NCI-H1436 (cell line): ENCODE results near the gene CD80.
A peak's percentile ranks its signal among the peaks of the same experiment; 100 is the strongest.

Experiments
- DNase-seq: peaks from one replicate; lab custom pipeline; 2025; lab: John Stamatoyannopoulos, UW

Gene CD80

DNA sequence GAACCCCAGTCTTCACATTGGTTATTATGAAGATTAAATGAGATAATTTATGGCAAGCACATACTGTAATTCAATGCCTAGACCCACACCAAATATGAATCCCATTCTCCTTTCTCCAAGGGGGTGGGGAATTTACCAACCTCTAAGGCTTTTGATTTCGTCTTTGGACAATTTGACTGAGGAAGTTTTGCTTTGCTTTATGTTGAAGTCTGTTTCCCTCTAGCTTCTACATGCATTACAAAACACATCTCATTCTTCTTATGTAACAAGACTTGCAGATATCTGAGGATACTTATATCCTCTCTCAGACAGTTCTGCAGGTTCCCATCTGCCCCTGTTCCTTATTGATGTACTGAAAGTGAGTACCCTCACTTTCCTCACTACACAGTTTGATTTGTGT is 12.2 kb downstream of the CD80 start:
- DNase-seq = no peak

DNA sequence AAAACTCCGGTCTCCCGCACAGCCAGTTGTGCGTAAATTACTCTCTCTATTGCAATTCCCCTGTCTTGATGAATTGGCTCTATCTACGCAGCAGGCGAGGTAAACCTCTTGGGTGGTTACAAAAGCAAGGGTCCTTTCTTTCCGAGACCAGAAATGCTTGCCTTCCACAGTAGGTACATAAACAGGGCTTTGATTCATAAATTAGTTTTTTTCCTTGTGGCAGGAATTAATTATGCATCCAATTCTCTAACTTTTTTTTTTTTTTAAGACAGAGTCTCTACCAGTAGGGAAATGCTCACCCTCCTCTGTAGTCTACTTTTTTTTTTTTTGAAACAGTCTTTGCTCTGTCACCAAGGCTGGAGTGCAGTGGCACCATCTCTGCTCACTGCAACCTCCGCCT is 16.3 kb downstream of the CD80 start:
- DNase-seq = no peak

DNA sequence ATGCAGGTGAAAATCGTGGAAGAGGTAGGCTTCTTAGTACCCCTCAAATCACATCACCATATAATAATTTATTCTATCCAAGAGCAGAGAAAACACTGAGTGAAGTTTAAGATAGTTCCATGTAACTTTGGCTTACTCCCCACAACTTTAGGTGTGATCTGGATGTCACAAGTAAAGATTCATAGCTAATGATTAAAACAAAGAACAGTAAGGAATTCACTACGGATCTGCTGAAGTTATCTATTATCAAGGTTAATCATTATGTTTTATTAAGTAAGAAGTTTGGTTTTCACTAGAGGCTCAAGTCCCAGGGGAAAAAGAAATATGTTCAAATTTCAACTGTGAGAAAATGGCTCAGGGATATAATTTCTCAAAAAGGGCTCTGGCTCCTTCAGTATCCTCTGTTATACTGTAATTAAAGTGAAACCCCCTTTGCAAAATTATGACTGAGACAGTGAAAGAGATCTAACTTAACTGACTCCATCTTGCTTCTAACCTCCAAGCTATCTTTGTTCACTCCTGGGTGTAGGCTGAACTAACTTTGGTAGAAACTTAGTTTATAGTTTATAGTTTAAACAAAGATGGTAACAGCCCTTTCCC is 17.1 kb downstream of the CD80 start:
- no peak for DNase-seq

DNA sequence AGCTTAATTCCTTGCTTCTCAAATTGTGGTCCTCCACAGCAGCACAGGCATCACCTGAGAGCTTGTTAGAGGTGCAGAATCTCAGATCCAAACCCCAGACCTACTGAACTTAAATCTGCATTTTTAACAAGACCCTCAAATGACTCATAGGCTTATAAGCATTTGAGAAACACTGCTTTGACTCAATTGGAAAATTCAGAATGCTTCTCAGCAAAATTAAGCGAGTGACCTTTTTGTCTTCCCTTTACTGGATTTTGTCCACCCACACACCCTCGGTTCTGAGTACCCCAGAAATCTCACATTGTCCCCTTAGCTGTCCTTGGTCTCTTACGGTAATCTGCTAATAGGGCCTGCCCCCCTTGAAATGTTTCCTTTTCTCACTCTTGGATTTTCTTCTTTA is 17.9 kb downstream of the CD80 start:
- DNase-seq = no peak

DNA sequence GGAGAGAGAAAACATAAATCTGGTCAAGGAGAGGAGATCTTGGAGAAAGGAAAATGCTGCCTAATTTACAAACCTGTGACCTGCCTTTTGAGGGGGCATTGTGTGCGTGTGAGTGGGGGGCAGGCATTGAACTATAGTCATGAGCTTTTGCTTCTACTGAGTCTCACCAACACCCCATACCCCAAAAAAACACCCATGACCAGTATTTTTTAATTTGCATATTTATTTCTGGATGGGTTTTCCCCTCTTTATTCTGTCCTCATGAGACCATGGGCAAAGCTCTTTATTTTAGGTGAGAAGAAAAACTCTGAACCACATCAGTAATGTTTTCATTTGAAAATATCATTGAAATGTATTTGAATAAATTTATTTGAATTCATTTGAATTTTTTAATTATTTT is 20.6 kb downstream of the CD80 start:
- no peak for DNase-seq

DNA sequence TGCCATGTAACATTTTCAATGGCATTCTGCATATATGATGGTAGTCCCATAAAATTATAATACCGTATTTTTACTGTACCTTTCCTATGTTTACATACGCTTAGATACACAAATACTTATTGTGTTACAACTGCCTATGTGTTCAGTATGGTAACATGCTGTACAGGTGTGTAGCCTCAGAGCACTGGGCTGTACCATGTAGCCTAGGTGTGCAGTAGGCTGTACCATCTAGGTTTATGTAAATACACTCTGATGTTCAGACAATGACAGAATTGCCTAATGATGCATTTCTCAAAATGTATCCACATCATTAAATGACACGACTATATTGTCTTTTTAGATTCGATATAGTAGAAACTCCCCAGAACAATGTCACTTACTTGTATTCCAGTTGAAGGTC is 22.7 kb downstream of the CD80 start:
- DNase-seq = no peak

DNA sequence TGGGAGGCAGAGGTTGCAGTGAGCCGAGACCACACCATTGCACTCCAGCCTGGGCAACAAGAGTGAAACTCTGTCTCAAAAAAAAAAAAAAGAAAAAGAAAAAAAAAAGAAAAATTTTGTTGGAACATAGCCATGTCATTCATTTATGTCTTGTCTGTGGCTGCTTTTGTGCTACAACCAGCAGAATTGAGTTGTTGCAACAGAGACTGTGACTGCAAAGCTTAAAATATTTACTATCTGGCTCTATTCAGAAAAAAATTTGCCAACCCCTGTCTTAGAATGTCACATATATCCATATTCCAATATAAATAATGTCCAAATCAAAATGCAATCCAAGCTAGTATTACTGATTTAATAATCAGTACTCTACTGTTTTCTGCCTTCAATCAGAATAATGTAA is 25.1 kb downstream of the CD80 start:
- DNase-seq = no peak

DNA sequence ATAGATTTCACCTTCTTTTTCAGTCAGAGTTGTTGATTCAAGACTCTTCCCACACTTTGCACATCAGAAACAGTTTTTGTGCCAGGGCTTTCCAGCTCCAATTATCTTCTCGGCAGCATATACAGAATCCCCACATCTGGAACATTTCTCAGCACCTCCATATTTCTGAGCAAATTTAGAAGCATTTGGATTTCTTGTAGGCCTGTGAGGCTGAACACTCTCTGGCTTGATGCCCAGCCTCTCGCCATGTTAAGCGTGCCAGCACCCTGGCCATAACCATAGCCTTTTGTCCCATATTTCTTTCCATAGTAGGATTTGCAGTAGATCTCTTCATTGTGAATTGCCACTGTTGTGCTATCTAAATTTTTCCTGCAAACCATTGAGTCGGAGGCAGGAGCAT is 28.3 kb downstream of the CD80 start:
- DNase-seq = no peak

DNA sequence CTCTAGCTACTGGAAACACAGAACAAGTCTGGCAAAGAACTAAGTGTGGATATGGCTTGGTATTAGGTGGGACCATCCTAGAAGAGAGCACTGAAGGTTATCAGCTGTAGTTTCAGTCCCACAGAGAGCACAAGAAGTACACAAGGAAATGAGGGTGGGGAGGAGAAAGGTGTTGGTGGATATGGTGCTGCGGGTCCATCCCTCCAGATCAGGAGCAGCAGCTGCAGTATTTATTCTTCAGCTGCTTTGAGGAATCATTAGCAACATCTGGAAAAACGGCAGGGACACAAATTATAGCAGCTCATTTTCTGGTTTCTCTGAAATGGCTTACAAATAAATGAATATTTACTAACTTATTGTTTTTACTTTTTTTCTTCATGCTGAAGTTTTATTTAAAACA is 29.0 kb downstream of the CD80 start:
- no peak for DNase-seq

DNA sequence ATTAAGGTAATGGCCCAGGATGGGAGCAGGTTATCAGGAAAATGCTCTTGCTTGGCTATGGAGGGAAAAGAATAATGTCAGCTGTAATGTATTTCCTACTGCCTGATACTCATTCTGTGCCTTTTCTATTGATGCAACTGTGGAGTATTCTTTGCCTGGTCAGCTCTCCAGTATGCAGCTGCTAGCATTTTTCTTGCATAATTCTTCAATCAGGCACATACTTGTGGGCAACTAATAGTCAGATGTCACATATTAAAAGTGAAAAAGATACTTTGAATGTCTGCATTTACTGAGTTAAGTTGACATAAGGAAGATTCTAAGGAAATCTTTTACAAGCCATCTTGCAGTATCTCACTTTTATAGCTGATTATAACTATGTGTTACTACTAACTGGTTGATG is 29.5 kb downstream of the CD80 start:
- DNase-seq = no peak

DNA sequence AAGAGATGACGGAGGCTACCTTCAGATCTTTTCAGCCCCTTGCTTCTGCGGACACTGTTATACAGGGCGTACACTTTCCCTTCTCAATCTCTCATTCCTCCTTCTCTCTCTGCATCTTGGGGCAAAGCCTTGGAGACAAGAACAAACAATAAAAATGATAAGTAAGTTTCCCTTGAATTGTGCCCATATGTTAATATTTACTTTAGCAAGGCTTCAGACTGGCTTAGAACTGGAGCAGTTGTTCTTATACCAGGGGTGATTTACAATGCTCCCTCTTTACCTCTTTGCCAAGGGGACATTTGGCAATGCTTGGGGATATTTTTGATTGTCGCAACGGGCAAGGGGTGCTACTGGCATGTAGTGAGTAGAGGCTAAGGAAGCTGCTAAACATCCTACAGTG is 31.7 kb downstream of the CD80 start:
- no peak for DNase-seq

DNA sequence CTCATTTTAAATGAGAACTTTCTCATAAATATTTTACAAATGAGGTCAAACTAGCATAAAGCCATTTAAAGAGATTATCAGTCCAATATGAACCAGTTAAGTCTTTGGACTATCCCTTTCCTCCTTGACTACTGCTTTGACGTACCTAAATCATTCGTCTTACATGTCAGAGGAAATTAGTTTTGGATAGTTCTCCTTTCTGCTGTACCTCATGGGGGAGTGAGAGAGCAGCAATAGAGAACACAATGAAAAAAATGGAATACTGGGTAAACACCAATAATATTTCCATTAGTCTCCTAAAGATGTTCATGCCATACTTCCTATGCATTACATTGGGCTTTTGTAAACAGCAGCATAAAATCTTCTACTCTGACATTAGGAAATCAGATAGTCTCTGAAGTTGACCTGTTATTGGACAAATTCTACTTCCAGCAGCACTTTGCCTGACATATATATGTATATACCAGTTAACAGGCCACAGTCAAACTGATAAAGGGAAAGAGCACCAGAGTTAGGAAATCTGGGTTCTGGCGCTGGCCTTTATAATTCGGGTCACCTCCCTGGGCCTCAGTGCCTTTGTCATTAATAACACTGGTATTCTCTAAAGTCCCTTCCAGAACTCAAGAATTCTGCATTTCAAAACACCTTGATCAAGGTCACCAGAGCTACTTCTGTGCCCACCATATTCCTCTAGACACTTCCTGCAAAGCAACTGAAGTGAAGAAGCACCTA is 34.3 kb downstream of the CD80 start:
- DNase-seq = no peak

DNA sequence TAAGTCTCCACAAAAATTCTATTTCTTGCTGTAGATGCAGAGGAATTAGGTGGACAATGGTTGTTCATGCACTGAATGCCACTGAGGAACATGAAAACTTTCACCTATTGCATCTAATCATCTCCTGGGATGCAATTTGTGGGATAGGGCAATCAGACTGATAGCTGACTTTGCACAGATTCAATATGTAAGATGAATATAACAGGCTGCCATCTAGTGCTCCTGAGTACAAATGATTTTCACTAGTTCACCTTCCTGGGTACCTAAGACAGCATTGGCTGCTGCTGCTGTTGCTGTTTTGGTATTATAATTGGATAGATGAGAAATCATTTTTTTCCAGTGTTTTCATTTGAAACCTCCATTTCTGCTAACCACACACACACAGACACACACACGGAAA is 41.4 kb downstream of the CD80 start:
- no peak for DNase-seq

DNA sequence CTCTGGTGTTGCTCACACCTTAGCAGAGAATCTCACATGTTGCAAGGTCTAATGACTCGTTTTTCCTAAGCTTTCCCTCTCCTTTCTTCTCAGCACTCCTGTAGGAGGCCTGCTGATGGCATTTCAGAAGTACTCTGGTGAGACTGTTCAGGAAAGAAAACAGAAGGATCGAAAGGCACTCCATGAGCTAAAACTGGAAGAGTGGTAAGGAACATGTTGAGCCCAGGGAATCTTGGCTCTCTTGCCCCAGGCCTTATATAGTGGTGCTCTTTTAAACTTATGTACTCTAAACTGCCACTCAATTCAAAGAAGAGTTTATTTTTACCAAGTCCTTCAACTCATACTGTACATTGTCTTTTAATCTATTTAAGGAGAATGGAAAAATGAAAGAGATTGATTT is 42.3 kb downstream of the CD80 start:
- DNase-seq = no peak

DNA sequence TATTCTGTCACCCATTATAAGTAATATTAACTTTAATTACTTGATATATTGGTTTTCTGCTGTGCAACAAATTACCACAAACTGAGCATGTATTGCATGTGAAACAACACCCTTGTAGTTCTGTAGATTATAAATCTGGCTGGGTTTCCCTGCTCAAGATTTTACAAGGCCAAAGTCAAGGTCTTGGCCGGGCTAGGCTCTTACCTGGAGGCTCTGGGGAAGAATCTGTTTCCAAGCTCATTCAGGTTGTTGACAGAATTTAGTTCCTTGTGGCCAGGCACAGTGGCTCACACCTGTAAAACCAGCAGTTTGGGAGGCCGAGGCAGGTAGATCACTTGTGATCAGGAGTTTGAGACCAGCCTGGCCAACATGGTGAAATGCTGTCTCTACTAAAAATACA is 44.8 kb downstream of the CD80 start:
- no peak for DNase-seq

DNA sequence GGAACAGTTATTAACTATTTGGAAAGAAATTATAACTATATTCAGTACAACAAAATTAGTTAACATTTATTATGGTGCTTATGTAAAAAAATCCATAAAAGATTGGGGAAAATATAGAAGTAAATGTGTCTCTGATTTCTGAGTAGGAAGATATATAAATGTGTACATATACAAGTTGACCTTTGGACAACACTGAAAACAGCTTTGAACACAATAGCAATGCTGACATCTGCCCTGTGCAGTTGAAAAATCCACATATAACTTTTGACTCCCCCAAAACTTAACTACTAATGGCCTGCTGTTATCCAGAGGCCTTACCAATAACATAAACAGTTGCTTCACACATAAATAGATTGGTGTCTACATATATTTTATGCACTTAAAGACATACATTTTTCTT is 48.7 kb downstream of the CD80 start:
- DNase-seq = no peak

DNA sequence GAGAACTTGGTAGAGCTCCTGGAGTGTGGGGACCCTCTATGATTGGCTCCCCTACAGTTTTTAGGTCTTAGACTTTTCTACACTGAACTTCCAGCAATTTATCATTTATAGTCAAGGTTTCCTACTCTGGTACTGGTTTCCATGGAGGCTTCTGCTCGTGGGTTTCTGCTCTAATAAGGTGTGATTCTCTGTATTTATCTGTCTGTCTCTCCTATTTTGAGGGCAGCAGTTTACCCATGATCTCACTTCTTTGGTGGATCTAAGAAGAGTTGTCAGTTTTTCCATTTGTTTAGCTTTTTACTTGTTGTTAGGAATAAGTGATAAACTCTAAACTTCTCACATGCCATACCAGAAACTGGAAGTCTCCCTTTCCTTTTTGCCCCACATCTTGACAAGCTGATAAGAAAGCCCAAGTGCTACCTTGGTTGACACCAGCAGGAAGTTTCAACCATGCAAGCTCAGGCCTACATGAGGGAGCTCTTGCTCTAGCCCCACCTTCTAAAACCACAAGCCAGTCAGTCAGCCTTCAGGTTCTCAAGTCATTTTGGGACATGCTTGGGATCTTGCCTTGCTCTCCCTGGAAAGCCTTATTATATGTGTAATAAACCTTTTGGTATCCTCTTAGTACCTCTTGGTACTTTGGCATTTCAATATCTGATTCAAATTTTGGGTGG is 51.1 kb downstream of the CD80 start:
- no peak for DNase-seq

DNA sequence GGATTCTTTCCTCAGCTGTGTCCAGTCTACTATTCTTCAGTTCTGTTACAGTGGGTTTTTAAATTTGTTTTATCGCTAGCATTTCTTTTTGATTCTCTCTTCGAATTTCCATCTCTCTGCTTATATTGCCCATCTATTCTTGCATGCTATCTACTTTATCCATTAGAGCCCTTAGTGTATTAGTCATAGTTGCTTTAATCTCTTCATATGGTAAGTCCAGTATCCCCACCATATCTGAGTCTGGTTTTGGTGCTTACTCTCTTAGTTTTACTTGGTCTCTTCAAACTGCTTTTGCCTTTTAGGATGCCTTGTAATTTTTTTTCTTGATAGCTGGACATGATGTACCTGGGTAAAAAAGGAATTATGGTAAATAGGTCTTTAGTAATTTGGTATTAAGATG is 52.0 kb downstream of the CD80 start:
- DNase-seq = no peak

DNA sequence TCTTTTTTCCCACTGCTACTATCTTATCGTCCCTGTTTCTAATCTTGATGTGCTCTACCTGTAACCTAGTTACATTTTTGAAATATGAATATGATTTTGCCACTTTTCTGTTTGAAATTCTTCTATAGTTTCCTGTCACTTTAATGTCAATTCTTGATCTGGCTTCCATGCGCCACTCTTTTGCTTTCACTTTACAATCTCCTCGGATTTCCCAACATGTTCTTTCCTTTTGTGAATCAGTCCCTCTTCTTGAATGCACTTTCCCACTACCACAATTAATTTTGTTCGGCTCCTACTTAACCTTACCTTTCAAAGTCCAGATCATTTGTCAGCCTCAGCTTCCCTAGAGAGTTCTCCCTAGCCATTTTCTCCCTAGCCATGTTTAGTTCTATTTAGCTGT is 52.8 kb downstream of the CD80 start:
- no peak for DNase-seq

DNA sequence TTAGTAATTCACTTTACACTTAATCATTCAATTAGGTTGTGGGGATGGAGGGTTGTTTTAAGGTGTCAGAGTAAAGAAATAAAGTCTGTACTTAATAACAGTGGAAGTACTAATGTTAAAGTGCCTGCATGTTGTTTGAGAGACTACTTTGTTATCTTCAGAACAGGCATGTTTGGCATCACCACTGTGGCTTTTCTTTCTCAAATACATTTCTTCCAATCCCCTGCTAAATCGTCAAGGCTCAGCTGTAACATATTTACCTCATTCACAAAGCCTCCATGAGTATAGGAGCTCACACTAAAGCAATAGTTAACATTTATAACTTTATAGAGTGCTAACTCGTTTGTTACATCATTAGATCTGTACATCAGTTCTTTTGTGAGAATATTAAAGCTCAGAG is 58.5 kb downstream of the CD80 start:
- no peak for DNase-seq

DNA sequence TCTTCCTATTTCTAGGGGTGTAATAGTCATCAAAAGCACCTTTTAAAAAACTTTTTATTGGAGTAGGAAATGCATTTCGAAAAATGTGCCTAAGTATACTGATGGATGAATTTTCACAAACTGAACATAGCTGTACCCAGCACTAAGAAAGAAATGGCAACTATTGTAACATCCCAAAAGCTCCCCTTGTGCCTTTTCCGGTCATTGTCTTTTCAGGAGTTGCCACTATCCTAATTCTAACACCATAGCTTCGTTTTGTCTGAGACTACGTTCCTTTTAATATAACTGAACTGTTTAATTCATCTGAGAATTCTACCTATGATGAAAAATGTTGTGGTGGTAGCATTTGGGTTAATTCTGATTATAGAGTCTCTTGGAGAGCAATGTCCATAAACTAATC is 59.1 kb downstream of the CD80 start:
- DNase-seq = no peak

DNA sequence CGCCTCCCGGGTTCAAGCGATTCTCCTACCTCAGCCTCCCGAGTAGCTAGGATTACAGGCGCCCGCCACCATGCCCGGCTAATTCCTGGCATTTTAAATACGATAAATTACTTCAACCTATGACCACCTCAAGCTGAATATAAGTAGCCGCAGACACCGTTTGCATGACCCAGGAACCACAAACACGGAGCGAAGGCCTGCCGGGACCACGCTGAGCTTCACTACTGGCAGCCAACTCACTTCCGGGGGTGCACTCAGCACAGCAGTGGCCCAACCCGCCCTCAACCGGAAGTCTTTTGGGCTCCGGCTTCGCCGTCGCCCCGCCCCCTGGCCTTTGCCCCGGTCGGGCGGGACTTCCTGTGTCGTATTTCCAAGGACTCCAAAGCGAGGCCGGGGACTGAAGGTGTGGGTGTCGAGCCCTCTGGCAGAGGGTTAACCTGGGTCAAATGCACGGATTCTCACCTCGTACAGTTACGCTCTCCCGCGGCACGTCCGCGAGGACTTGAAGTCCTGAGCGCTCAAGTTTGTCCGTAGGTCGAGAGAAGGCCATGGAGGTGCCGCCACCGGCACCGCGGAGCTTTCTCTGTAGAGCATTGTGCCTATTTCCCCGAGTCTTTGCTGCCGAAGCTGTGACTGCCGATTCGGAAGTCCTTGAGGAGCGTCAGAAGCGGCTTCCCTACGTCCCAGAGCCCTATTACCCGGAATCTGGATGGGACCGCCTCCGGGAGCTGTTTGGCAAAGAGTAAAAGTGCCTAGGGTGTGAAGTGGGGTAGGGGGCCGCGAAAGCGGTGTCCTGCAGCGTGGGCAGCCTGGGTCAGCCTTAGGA is 61.0 kb downstream of the CD80 start, which contains the start of gene TIMMDC1:
TSS of gene TIMMDC1 (plus strand) at position 362 of the 826 bp plus-strand sequence. CDS start at position 549, 187 bp downstream.
- peak; percentile 99 for DNase-seq

DNA sequence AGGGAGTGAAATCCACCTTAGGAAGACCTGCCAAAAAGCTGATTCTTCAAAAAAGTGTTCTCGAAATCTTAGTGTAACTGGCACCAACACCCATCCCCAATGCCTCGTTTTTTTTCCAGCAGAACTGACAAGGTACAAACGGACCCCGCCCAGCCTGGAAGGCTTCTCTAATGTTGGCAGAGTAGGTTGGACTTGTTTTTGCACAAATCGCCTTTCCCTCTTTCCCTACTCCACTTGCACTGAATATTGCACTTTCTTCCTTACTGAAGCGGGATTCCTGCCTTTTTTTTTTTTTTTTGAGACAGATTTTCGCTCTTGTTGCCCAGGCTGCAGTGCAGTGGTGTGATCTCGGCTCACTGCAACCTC is 61.6 kb downstream of the CD80 start:
- no peak for DNase-seq
